ENCODE measurements around the gene ZBTB34. TPM values are rescaled to one million over a fixed set of nuclear protein-coding genes. Genes with fewer than 3 reads are reported as not detected.

ZBTB34 gene
- total RNA-seq, 2 donors from 2014 or later = 7.1 to 8.1 TPM

GRCh38 chr9:126833020-126833419 is 27.4 kb upstream of the ZBTB34 start:
- Mint-ChIP-seq H3K9me3 (no peaks in the 10 kb centered on the region), H3K36me3 (ENCODE audit: insufficient read depth in 2 of 2) (peaks cover 10 to 19% of the 10 kb centered on the region in 2 donors), H3K4me1 (ENCODE audit: low read depth) (peaks cover 50% of the 10 kb centered on the region), H3K27ac (no peak overlapping the region), H3K27me3 (ENCODE audit: low read depth) (no peaks in the 10 kb centered on the region), H3K4me3 (no peak overlapping the region)
- ATAC-seq (replicated peaks in 1 of 2) (no peak), DNase-seq (no peak)

GRCh38 chr9:126833710-126834345 is 26.6 kb upstream of the ZBTB34 start:
- no peak for ATAC-seq (replicated peaks in 1 of 2)
- DNase-seq = no peak
- H3K4me1 Mint-ChIP-seq (ENCODE audit: low read depth) = peaks cover 54% of the 10 kb centered on the region
- H3K9me3 Mint-ChIP-seq = no peaks in the 10 kb centered on the region
- peak overlapping the region; percentile 80 for H3K27ac Mint-ChIP-seq
- H3K27me3 Mint-ChIP-seq (ENCODE audit: low read depth) = no peaks in the 10 kb centered on the region
- H3K36me3 Mint-ChIP-seq (ENCODE audit: insufficient read depth in 2 of 2) = peaks cover 10 to 21% of the 10 kb centered on the region in 2 donors
- no peak overlapping the region for H3K4me3 Mint-ChIP-seq

DNA sequence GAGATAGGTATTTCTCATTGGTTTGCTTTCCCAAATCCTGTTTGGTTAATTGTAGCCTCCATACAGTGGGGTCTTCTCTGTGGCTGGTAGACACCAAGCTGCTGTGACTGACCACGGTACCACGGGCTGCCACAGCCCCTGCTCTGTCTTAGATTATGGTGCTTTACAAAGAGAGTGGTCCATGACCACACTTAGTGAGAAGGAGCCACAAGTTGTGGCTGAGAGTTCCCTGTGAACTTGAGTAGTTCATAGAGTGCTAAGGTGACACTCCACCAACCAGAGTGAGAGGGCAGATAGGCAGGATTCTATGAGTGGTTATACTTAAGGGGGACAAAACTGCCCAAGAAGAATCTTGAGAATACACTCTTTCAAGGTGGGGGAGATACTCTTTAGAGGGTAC is 25.8 kb upstream of the ZBTB34 start:
- Mint-ChIP-seq H3K27ac (no peak overlapping the region), H3K27me3 (ENCODE audit: low read depth) (no peaks in the 10 kb centered on the region), H3K4me3 (no peak overlapping the region), H3K36me3 (ENCODE audit: insufficient read depth in 2 of 2) (peaks cover 10 to 21% of the 10 kb centered on the region in 2 donors), H3K4me1 (ENCODE audit: low read depth) (peaks cover 60% of the 10 kb centered on the region), H3K9me3 (no peaks in the 10 kb centered on the region)
- DNase-seq (no peak), ATAC-seq (replicated peaks in 1 of 2) (no peak)

- peaks cover 10 to 21% of the 10 kb centered on the region in 2 donors for H3K36me3 Mint-ChIP-seq (ENCODE audit: insufficient read depth in 2 of 2)
- no peak overlapping the region for H3K27ac Mint-ChIP-seq
- H3K9me3 Mint-ChIP-seq = no peaks in the 10 kb centered on the region
These were observed 24.2 kb upstream of the ZBTB34 start for GRCh38 chr9:126836216-126836615.

DNA sequence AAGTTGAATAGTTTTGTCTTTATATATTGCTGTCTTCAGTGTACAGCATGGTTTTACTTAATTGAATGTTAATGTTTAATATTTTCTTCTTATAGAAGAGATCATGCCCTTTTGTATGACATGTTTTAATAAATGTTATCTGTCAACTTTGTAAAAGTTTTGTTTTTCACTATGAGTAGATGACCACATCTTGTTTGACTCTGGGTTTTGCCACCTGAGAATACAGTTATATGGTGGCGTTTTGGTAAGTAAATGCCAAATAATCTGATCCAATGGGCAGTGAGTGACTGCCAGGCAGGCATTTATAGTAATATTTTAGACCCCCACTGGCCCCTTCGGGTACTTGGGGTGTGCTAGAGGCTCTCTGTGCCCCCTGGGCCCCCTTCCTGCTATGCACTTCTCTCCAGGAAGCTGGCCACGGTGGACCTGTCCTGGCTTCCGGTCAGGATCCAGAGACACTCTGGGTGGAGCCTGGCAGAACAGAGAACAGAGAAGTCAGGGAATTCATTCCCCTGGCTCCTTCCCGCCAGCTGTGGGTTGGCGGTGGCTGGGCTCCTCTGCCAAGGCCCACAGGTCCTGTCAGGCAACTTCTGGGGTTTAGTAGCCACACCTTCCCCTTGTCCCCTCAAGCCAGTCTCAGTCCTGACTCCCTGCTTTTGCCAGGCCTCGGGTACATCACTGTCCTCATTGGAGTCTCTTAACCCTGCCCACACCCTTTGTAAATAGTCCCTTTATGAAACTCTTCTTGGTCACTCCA is 22.2 kb upstream of the ZBTB34 start:
- Mint-ChIP-seq H3K4me3 (peak overlapping the region; percentile 49 to 69), H3K9me3 (no peaks in the 10 kb centered on the region), H3K27me3 (ENCODE audit: low read depth) (no peaks in the 10 kb centered on the region), H3K27ac (no peak overlapping the region), H3K36me3 (ENCODE audit: insufficient read depth in 2 of 2) (peaks cover 4 to 15% of the 10 kb centered on the region in 2 donors), H3K4me1 (ENCODE audit: low read depth) (peaks cover 59% of the 10 kb centered on the region)
- peak; percentile 50 to 60 for ATAC-seq (replicated peaks in 1 of 2)
- no peak for DNase-seq

More at GRCh38 chr9:126836216-126836615, 24.2 kb upstream of the ZBTB34 start:
- Mint-ChIP-seq H3K4me1 (ENCODE audit: low read depth) (peaks cover 52% of the 10 kb centered on the region), H3K4me3 (no peak overlapping the region), H3K27me3 (ENCODE audit: low read depth) (no peaks in the 10 kb centered on the region)
- ATAC-seq (replicated peaks in 1 of 2) (no peak), DNase-seq (no peak)

GRCh38 chr9:126838895-126839294 is 21.5 kb upstream of the ZBTB34 start:
- Mint-ChIP-seq H3K36me3 (ENCODE audit: insufficient read depth in 2 of 2) (peaks cover 2 to 11% of the 10 kb centered on the region in 2 donors), H3K4me3 (peak overlapping the region; percentile 49 to 69), H3K4me1 (ENCODE audit: low read depth) (peaks cover 63% of the 10 kb centered on the region), H3K9me3 (no peaks in the 10 kb centered on the region), H3K27ac (peak overlapping the region; percentile 36), H3K27me3 (ENCODE audit: low read depth) (no peaks in the 10 kb centered on the region)
- DNase-seq (peak; percentile 47 to 57), ATAC-seq (replicated peaks in 1 of 2) (peak; percentile 76)

GRCh38 chr9:126839301-126839700 is 21.1 kb upstream of the ZBTB34 start:
- ATAC-seq (replicated peaks in 1 of 2) (peak in 1 of 2 donors; percentile 14), DNase-seq (no peak)
- peaks cover 2 to 8% of the 10 kb centered on the region in 2 donors for H3K36me3 Mint-ChIP-seq (ENCODE audit: insufficient read depth in 2 of 2)
- H3K4me3 Mint-ChIP-seq = peak overlapping the region; percentile 49 to 69
- H3K27ac Mint-ChIP-seq = peak overlapping the region; percentile 71
- H3K9me3 Mint-ChIP-seq = no peaks in the 10 kb centered on the region
- H3K27me3 Mint-ChIP-seq (ENCODE audit: low read depth) = no peaks in the 10 kb centered on the region
- peaks cover 61% of the 10 kb centered on the region for H3K4me1 Mint-ChIP-seq (ENCODE audit: low read depth)

GRCh38 chr9:126842220-126842842 is 18.1 kb upstream of the ZBTB34 start:
- no peak for DNase-seq
- Mint-ChIP-seq H3K4me3 (no peak overlapping the region), H3K9me3 (no peaks in the 10 kb centered on the region), H3K36me3 (ENCODE audit: insufficient read depth in 2 of 2) (peaks cover 0 to 2% of the 10 kb centered on the region in 2 donors), H3K4me1 (ENCODE audit: low read depth) (peaks cover 39% of the 10 kb centered on the region), H3K27me3 (ENCODE audit: low read depth) (no peaks in the 10 kb centered on the region), H3K27ac (no peak overlapping the region)
- ATAC-seq (replicated peaks in 1 of 2) = no peak

GRCh38 chr9:126842977-126843799 is 17.3 kb upstream of the ZBTB34 start:
- ATAC-seq (replicated peaks in 1 of 2) (no peak), DNase-seq (no peak)
- no peaks in the 10 kb centered on the region for H3K27me3 Mint-ChIP-seq (ENCODE audit: low read depth)
- no peaks in the 10 kb centered on the region for H3K9me3 Mint-ChIP-seq
- H3K27ac Mint-ChIP-seq = no peak overlapping the region
- H3K4me3 Mint-ChIP-seq = no peak overlapping the region
- H3K4me1 Mint-ChIP-seq (ENCODE audit: low read depth) = peaks cover 30% of the 10 kb centered on the region
- H3K36me3 Mint-ChIP-seq (ENCODE audit: insufficient read depth in 2 of 2) = peaks cover 0 to 2% of the 10 kb centered on the region in 2 donors

DNA sequence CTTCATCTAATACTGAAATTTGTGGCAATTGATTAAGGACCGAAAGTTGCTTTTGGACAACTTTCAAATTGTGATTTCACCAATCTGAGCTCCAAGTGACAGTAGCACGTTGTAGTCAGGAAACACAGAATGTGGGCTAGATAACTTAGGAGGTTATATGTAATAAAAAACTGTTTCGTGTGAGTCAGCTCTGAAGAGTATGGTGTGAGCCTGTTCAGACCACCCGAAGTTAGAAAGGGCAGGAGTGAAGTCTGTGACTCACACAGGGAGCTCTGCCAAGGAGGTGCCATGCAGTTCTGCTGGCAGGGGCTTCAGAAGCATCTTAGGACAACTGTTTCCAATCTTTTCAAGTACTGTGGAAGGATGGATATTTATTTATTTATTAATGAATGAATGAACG is 16.4 kb upstream of the ZBTB34 start:
- Mint-ChIP-seq H3K4me3 (no peak overlapping the region), H3K27ac (no peak overlapping the region), H3K36me3 (ENCODE audit: insufficient read depth in 2 of 2) (no peaks in the 10 kb centered on the region), H3K9me3 (no peaks in the 10 kb centered on the region), H3K27me3 (ENCODE audit: low read depth) (no peaks in the 10 kb centered on the region), H3K4me1 (ENCODE audit: low read depth) (peaks cover 21% of the 10 kb centered on the region)
- DNase-seq (no peak), ATAC-seq (replicated peaks in 1 of 2) (peak in 1 of 2 donors; percentile 48)

DNA sequence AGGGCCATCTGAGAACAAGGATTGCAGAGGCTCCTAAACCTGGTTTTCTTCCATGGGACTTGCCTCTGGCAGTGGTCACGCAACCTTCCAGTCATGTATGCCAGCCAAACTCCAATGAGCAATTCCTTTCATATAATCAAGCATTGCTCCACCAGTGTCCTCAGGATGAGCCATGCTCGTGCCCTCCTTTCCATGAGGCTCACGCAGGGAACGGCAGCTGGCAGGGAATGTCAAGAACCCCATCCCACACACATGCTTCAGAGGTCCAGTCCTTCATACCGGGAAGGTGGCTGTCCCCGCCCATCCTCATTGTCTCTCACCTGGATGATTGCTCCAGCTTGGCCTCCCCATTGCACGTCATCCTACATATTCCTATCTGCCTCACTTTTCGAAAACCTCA is 13.4 kb upstream of the ZBTB34 start:
- no peak overlapping the region for H3K27ac Mint-ChIP-seq
- no peaks in the 10 kb centered on the region for H3K9me3 Mint-ChIP-seq
- DNase-seq (no peak), ATAC-seq (replicated peaks in 1 of 2) (no peak)
- no peak overlapping the region for H3K4me3 Mint-ChIP-seq
- no peaks in the 10 kb centered on the region for H3K36me3 Mint-ChIP-seq (ENCODE audit: insufficient read depth in 2 of 2)
- H3K27me3 Mint-ChIP-seq (ENCODE audit: low read depth) = peaks cover 16% of the 10 kb centered on the region
- peaks cover 12% of the 10 kb centered on the region for H3K4me1 Mint-ChIP-seq (ENCODE audit: low read depth)

DNA sequence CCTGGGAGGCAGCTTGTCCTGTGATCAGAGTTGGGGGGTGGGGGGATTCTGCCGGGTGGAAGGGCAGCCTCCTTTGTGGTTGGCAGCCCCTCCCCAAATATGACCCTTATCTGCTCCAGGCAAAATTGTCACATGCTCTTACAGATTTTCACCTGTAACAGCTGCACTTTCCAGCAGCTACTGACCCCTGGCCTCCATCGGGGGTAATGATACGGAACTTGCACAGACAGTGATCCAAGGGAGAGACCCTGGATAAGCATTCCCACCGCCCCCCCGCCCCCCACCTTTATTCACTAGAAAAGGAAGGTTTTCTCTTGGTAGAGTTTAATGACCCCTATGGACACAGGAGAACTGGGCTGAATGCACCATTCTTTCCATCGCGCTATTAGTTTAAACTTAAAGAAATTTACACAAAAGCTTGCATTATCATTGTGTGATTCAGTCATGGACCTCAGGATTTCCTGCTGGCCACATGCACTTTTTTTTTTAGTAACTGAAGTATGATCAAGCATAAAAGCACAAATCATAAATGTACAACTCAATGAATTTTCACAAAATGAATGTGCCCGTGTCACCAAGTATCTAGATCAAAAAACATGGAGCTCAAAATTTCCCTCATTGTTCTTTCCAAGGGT is 10.7 kb upstream of the ZBTB34 start:
- H3K4me3 Mint-ChIP-seq = no peak overlapping the region
- H3K27ac Mint-ChIP-seq = no peak overlapping the region
- H3K36me3 Mint-ChIP-seq (ENCODE audit: insufficient read depth in 2 of 2) = no peaks in the 10 kb centered on the region
- ATAC-seq (replicated peaks in 1 of 2) = no peak
- no peaks in the 10 kb centered on the region for H3K4me1 Mint-ChIP-seq (ENCODE audit: low read depth)
- no peaks in the 10 kb centered on the region for H3K9me3 Mint-ChIP-seq
- H3K27me3 Mint-ChIP-seq (ENCODE audit: low read depth) = peaks cover 39% of the 10 kb centered on the region
- no peak for DNase-seq

Measured in activated T-cell treated with anti-CD3 and anti-CD28 coated beads, Interleukin-2, amount 50 U/mL, for 72 hours (primary cell).